NB4 (cell line): Measurements from ENCODE around the gene PTPN1.

Experiments used
- MYC ChIP-seq: IDR thresholded peaks from 2 replicates; pipeline ENCODE4 v1.6.1; 2011; ENCODE audit warnings: low read depth, low read length
- POLR2A ChIP-seq: IDR thresholded peaks from 2 replicates; pipeline ENCODE4 v1.6.1; 2011; ENCODE audit warnings: mild to moderate bottlenecking; ENCODE audit not compliant: insufficient read length; ENCODE audit errors: extremely low read depth
- TF ChIP-seq, protein P1 (sequence below): IDR thresholded peaks from one replicate; pipeline ENCODE4 v1.5.1; 2012; ENCODE audit warnings: low read depth, low read length
- TF ChIP-seq, protein P2 (sequence below): IDR thresholded peaks from 2 replicates; pipeline ENCODE4 v1.6.1; 2011; ENCODE audit warnings: low read depth, low read length

DNA sequence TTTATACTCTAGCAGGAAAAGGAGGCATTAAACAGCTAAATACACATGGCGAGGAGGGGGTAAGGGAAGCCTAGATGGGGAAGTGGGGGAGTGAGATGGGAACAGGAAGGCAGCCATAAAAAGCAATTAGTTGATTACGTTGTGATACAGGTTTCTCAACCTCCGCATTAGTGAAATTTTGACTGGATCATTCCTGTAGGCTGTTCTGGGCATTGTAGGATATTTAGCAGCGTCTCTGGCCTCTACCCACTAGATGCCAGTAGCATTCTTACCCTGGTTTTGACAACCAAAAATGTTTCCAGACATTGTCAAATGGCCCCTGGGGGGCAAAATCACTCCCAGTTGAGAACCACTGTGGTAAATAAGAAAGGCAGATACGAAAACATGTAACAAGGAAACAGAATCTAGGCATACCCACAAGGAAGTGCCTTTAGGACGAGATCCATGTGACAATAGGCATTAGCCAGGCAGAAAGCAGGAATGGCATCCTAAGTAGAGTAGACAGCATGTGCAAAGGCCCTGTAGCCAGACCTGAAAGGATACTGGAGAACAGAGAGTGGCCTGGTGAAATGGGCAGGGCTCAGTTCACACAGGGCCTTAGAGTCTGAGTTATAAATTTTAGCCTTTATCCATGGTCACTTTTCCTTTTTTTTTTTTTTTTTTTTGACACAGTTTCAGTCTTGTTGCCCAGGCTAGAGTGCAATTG is 25.8 kb upstream of the PTPN1 start:
- TF ChIP-seq, protein P1, sequence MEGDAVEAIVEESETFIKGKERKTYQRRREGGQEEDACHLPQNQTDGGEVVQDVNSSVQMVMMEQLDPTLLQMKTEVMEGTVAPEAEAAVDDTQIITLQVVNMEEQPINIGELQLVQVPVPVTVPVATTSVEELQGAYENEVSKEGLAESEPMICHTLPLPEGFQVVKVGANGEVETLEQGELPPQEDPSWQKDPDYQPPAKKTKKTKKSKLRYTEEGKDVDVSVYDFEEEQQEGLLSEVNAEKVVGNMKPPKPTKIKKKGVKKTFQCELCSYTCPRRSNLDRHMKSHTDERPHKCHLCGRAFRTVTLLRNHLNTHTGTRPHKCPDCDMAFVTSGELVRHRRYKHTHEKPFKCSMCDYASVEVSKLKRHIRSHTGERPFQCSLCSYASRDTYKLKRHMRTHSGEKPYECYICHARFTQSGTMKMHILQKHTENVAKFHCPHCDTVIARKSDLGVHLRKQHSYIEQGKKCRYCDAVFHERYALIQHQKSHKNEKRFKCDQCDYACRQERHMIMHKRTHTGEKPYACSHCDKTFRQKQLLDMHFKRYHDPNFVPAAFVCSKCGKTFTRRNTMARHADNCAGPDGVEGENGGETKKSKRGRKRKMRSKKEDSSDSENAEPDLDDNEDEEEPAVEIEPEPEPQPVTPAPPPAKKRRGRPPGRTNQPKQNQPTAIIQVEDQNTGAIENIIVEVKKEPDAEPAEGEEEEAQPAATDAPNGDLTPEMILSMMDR, result peak; percentile 17
- TF ChIP-seq, protein P2, sequence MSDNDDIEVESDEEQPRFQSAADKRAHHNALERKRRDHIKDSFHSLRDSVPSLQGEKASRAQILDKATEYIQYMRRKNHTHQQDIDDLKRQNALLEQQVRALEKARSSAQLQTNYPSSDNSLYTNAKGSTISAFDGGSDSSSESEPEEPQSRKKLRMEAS, result peak; percentile 46
- 0 out of 2 replicates have a peak, but pooled peaks have one; percentile 37 for TF ChIP-seq MYC
- TF ChIP-seq POLR2A, result no peak
